Measurements from ENCODE around the gene TNF.

DNA sequence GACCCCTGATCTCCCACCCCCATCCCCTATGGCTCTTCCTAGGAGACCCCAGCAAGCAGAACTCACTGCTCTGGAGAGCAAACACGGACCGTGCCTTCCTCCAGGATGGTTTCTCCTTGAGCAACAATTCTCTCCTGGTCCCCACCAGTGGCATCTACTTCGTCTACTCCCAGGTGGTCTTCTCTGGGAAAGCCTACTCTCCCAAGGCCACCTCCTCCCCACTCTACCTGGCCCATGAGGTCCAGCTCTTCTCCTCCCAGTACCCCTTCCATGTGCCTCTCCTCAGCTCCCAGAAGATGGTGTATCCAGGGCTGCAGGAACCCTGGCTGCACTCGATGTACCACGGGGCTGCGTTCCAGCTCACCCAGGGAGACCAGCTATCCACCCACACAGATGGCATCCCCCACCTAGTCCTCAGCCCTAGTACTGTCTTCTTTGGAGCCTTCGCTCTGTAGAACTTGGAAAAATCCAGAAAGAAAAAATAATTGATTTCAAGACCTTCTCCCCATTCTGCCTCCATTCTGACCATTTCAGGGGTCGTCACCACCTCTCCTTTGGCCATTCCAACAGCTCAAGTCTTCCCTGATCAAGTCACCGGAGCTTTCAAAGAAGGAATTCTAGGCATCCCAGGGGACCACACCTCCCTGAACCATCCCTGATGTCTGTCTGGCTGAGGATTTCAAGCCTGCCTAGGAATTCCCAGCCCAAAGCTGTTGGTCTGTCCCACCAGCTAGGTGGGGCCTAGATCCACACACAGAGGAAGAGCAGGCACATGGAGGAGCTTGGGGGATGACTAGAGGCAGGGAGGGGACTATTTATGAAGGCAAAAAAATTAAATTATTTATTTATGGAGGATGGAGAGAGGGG is 1.9 kb upstream of the TNF start:
- TF ChIP-seq, protein P1, sequence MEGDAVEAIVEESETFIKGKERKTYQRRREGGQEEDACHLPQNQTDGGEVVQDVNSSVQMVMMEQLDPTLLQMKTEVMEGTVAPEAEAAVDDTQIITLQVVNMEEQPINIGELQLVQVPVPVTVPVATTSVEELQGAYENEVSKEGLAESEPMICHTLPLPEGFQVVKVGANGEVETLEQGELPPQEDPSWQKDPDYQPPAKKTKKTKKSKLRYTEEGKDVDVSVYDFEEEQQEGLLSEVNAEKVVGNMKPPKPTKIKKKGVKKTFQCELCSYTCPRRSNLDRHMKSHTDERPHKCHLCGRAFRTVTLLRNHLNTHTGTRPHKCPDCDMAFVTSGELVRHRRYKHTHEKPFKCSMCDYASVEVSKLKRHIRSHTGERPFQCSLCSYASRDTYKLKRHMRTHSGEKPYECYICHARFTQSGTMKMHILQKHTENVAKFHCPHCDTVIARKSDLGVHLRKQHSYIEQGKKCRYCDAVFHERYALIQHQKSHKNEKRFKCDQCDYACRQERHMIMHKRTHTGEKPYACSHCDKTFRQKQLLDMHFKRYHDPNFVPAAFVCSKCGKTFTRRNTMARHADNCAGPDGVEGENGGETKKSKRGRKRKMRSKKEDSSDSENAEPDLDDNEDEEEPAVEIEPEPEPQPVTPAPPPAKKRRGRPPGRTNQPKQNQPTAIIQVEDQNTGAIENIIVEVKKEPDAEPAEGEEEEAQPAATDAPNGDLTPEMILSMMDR (IDR thresholded peaks at IDR 0.05) = no peak
- no peak for TF ChIP-seq POLR2A (IDR thresholded peaks at IDR 0.05)

Data from prostate gland (tissue), 2 donors.